GM11168 (cell line): ENCODE data around the gene CELF5.
"Not testable (repeated sequence)": the region's sequence is repeated elsewhere in the genome, so short reads cannot be mapped to it uniquely, and the experiment has no call there.

Experiments used
- in situ Hi-C: fragments of 300-500 bp; cut with MboI; formaldehyde crosslinking; loops from one replicate; pipeline ENCODE4 v1.12.0; 2022; ENCODE audit warnings: low sequenced_read_pairs; ENCODE audit not compliant: unreplicated experiment

The CELF5 gene

GRCh38 chr19:3206216-3206953 lies 18.1 kb upstream of the CELF5 start:
- in situ Hi-C loops, result no loop called here

GRCh38 chr19:3207461-3208242 lies 16.8 kb upstream of the CELF5 start:
- in situ Hi-C loops, result no loop called here

GRCh38 chr19:3208317-3209207 lies 15.9 kb upstream of the CELF5 start:
- in situ Hi-C loops, result no loop called here

- in situ Hi-C loops, result no loop called here
These were observed 14.0 kb upstream of the CELF5 start for GRCh38 chr19:3210347-3211017.

- in situ Hi-C loops, result no loop called here
These were observed 13.3 kb upstream of the CELF5 start for GRCh38 chr19:3211191-3211590.

GRCh38 chr19:3213159-3213558 lies 11.3 kb upstream of the CELF5 start:
- in situ Hi-C loops, result no loop called here

- in situ Hi-C loops, result no loop called here
These were observed 7.6 kb upstream of the CELF5 start for GRCh38 chr19:3216874-3217273.

GRCh38 chr19:3220576-3220975 lies 3.9 kb upstream of the CELF5 start:
- in situ Hi-C loops, result no loop called here

GRCh38 chr19:3221576-3221975 lies 2.9 kb upstream of the CELF5 start:
- in situ Hi-C loops, result not testable (repeated sequence)

GRCh38 chr19:3222709-3223108 lies 1.8 kb upstream of the CELF5 start:
- in situ Hi-C loops, result no loop called here

GRCh38 chr19:3225169-3225485 lies 666 bp downstream of the CELF5 start:
- in situ Hi-C loops, result no loop called here

GRCh38 chr19:3225677-3226093 lies 1.2 kb downstream of the CELF5 start:
- in situ Hi-C loops, result no loop called here

- in situ Hi-C loops, result no loop called here
These were observed 2.7 kb downstream of the CELF5 start for GRCh38 chr19:3227054-3227626.

- in situ Hi-C loops, result no loop called here
These were observed 4.9 kb downstream of the CELF5 start for GRCh38 chr19:3229346-3229743.

GRCh38 chr19:3229888-3230496 lies 5.5 kb downstream of the CELF5 start:
- in situ Hi-C loops, result no loop called here

- in situ Hi-C loops, result no loop called here
These were observed 6.8 kb downstream of the CELF5 start for GRCh38 chr19:3231288-3231687.

GRCh38 chr19:3233116-3233515 lies 8.7 kb downstream of the CELF5 start:
- in situ Hi-C loops, result no loop called here

- in situ Hi-C loops, result no loop called here
These were observed 9.4 kb downstream of the CELF5 start for GRCh38 chr19:3233831-3234230.

GRCh38 chr19:3234800-3235199 lies 10.3 kb downstream of the CELF5 start:
- in situ Hi-C loops, result no loop called here

- in situ Hi-C loops, result not testable (repeated sequence)
These were observed 11.1 kb downstream of the CELF5 start for GRCh38 chr19:3235604-3236003.
